ENCODE measurements around the gene ADGRB3. TPM values are rescaled to one million over a fixed set of nuclear protein-coding genes. Genes with fewer than 3 reads are reported as not detected.

The ADGRB3 gene
- total RNA-seq, 1 donor from 2014 or later: 14.9 TPM

DNA sequence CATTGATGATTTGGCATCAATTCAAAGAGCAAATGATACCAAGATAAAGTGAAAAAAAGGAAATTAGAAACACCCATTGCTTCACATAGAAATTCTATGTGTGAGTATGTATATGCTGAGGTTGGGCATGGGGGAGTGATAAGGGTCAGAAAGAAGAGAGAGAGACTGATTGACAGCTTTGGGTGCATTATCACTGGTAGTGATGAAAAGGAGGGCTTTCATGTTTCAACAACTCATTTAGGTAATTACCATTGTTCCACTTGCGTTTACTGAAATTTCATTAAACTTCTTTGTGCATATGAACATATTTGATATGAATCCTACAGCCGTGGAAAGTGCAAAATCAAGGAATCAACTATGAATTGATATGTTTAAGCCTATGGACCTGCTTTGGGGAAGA lies 84.7 kb downstream of the ADGRB3 start:
- Mint-ChIP-seq H3K4me1 (peaks cover 41% of the 10 kb centered on the region), H3K9me3 (peaks cover 3% of the 10 kb centered on the region), H3K36me3 (peaks cover 3% of the 10 kb centered on the region), H3K27me3 (ENCODE audit: low read depth) (peaks cover 2% of the 10 kb centered on the region), H3K27ac (peak overlapping the region; percentile 5), H3K4me3 (no peak overlapping the region)
- DNase-seq (ENCODE audit: low spot score in 2 of 2, unreplicated experiment in 2 of 2): no peak
- TF ChIP-seq CTCF (IDR thresholded peaks at IDR 0.05; ENCODE audit: unreplicated experiment): no peak

DNA sequence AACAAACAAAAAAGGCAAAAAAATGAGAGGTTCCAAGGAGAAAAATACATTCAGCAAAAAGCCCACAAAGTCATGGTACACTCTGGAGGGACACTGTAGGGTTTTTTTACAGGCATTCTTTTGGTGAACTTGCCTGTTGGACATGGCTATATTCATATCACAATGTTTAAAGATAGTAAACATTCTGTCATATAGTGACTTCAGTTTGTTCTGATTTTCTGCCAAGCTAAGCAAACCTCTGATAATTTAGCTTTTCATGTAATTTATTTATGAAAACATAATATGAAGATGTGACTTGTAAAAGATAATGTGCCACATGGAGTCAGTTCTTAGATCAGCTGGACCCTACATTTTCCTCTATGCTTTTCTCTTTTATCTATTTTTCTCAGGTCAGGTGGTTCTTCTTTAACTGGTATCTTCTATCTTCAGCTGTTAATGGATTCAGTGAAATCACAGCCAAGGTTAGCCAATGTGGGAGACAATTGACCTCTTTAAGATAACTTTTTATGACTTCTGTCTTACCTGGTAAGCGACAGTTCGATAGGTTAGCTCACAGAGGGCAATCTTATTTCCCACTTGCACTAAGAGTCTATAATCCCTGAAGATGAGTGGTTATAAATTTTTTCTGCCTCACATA lies 87.9 kb downstream of the ADGRB3 start:
- DNase-seq (ENCODE audit: low spot score in 2 of 2, unreplicated experiment in 2 of 2): no peak
- Mint-ChIP-seq H3K27me3 (ENCODE audit: low read depth) (no peaks in the 10 kb centered on the region), H3K4me3 (no peak overlapping the region), H3K27ac (peak overlapping the region; percentile 52), H3K36me3 (peaks cover 3% of the 10 kb centered on the region), H3K9me3 (peaks cover 3% of the 10 kb centered on the region), H3K4me1 (peaks cover 44% of the 10 kb centered on the region)
- TF ChIP-seq CTCF (IDR thresholded peaks at IDR 0.05; ENCODE audit: unreplicated experiment): no peak

DNA sequence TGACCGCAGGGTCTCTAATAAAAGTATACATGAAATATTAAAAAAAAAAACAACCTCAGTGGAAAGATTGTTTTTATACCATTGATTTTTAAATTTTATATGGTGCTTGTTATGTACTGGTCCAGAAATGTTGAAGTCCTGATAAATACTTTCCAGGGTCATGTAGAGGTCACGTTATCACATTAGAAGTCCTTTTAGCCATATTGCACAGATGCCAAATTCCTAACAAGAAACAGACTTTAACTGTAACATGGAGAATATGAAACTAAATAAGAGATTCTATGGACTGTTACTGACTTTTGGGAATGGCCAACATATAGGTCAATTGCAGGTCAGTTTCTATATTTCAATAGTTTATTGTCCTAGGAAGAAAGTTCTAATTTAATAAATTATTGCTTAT lies 89.0 kb downstream of the ADGRB3 start:
- H3K9me3 Mint-ChIP-seq: peaks cover 3% of the 10 kb centered on the region
- no peak for TF ChIP-seq CTCF (IDR thresholded peaks at IDR 0.05; ENCODE audit: unreplicated experiment)

DNA sequence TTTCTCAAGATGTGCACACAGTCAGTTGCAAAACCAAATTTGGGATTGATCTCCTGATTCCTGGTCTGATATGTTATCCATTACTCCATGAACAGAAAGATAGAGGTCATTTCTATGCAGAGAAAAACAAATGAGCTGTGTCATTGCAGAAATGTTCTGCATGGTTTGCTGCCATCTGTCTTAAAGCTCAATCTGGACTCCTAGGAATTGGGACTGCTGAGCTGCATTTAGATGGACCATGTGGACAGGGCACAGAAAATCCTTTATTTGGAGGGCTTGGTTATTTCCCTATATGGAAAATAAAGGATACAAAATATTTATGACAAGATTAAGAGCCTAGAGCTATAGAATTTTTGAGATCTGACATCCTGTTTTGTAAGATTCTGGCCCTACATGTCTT lies 91.3 kb downstream of the ADGRB3 start:
- Mint-ChIP-seq H3K9me3 (no peaks in the 10 kb centered on the region), H3K4me1 (peaks cover 58% of the 10 kb centered on the region), H3K27me3 (ENCODE audit: low read depth) (peaks cover 10% of the 10 kb centered on the region), H3K4me3 (no peak overlapping the region), H3K36me3 (no peaks in the 10 kb centered on the region), H3K27ac (peak overlapping the region; percentile 11)
- TF ChIP-seq CTCF (IDR thresholded peaks at IDR 0.05; ENCODE audit: unreplicated experiment): no peak
- no peak for DNase-seq (ENCODE audit: low spot score in 2 of 2, unreplicated experiment in 2 of 2)

More for the DNA sequence above, 89.0 kb downstream of the ADGRB3 start:
- DNase-seq (ENCODE audit: low spot score in 2 of 2, unreplicated experiment in 2 of 2): no peak
- H3K4me3 Mint-ChIP-seq: no peak overlapping the region
- H3K4me1 Mint-ChIP-seq: peaks cover 46% of the 10 kb centered on the region
- H3K27ac Mint-ChIP-seq: peak overlapping the region; percentile 66
- H3K27me3 Mint-ChIP-seq (ENCODE audit: low read depth): no peaks in the 10 kb centered on the region
- H3K36me3 Mint-ChIP-seq: peaks cover 3% of the 10 kb centered on the region

DNA sequence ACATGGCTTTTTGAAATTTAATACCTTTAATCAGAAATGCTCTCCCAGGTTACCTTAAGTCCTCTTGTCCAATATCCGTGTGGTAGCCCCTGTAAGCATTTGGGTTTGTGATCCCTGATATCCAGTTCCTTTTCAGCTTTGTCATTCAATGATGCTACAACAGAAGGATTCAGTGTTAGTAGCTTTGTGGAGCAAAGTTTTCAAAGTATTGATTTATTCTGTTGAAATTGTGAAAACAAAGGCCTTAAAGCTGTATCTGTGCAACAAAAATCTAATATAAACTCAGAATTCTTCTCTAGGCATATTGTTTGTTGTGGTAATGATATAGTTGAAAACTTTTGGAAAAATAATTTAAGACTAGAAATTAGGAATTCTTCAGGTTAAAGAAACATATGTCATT lies 91.9 kb downstream of the ADGRB3 start:
- Mint-ChIP-seq H3K4me1 (peaks cover 58% of the 10 kb centered on the region), H3K36me3 (no peaks in the 10 kb centered on the region), H3K27ac (peak overlapping the region; percentile 11), H3K4me3 (no peak overlapping the region), H3K27me3 (ENCODE audit: low read depth) (peaks cover 10% of the 10 kb centered on the region), H3K9me3 (no peaks in the 10 kb centered on the region)
- DNase-seq (ENCODE audit: low spot score in 2 of 2, unreplicated experiment in 2 of 2): no peak
- TF ChIP-seq CTCF (IDR thresholded peaks at IDR 0.05; ENCODE audit: unreplicated experiment): no peak

All from mesothelial cell of epicardium (in vitro differentiated cells).